Body of pancreas (tissue), 4 donors: ENCODE measurements around the gene MOV10L1.

Experiments used
- CTCF ChIP-seq, 7 experiments: fragments of 450-650 bp in 4 of 7; fragments of 200-600 bp in 3 of 7; sonication (generic) in 3 of 7; IDR thresholded peaks; one replicate each; pipeline ENCODE4 v1.5.1; 2016 to 2019; ENCODE audit warnings: antibody characterized with exemption in 7 of 7
- POLR2A ChIP-seq, 3 donors: fragments of 450-650 bp; IDR thresholded peaks; one replicate each; pipeline ENCODE4 v1.6.1; 2016; ENCODE audit warnings: antibody characterized with exemption in 3 of 3, mild to moderate bottlenecking in 2 of 3

GRCh38 chr22:50143096-50143495, 53.3 kb downstream of the MOV10L1 start:
- no peak for TF ChIP-seq CTCF (IDR thresholded peaks at IDR 0.05)
- no peak for TF ChIP-seq POLR2A (IDR thresholded peaks at IDR 0.05)
